SU-DHL-6 (cell line): ENCODE results near the gene ARHGAP10.

Source experiments
- EZH2phosphoT487 ChIP-seq: fragments of 200-600 bp; sonication (generic), shearing (Covaris generic); conservative IDR thresholded peaks from 2 replicates; pipeline ENCODE4 v1.6.1; 2018; ENCODE audit warnings: mild to moderate bottlenecking, antibody characterized with exemption, low read length, moderate library complexity, mixed read lengths
- TF ChIP-seq, protein P1 (sequence below): fragments of 200-600 bp; sonication (generic); IDR thresholded peaks from one replicate; pipeline ENCODE4 v1.5.1; 2017; ENCODE audit warnings: antibody characterized with exemption, mild to moderate bottlenecking, low read length, moderate library complexity; ENCODE audit not compliant: insufficient read depth, poor library complexity, severe bottlenecking

- TF ChIP-seq, protein P1, sequence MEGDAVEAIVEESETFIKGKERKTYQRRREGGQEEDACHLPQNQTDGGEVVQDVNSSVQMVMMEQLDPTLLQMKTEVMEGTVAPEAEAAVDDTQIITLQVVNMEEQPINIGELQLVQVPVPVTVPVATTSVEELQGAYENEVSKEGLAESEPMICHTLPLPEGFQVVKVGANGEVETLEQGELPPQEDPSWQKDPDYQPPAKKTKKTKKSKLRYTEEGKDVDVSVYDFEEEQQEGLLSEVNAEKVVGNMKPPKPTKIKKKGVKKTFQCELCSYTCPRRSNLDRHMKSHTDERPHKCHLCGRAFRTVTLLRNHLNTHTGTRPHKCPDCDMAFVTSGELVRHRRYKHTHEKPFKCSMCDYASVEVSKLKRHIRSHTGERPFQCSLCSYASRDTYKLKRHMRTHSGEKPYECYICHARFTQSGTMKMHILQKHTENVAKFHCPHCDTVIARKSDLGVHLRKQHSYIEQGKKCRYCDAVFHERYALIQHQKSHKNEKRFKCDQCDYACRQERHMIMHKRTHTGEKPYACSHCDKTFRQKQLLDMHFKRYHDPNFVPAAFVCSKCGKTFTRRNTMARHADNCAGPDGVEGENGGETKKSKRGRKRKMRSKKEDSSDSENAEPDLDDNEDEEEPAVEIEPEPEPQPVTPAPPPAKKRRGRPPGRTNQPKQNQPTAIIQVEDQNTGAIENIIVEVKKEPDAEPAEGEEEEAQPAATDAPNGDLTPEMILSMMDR, result no peak
- no peak for TF ChIP-seq EZH2phosphoT487
Observed at GRCh38 chr4:148101235-148101634, 369.3 kb downstream of the ARHGAP10 start.
